ENCODE results near the gene TMEM182. TPM values are rescaled to one million over a fixed set of nuclear protein-coding genes. Genes with fewer than 3 reads are reported as not detected.

TMEM182 gene
- total and polyA plus RNA-seq, 9 of the 15 experiments (the other 6 are each of a cell fraction or from before 2014, with no cell fraction given), result 5.2 to 11.4 (median 7.5) TPM

Other genes starting within 250 kb of the TMEM182 start
- 1.6 and 2.5 TPM in 2 replicates for gene SLC9A2, start 142.5 kb upstream of the TMEM182 start, total RNA-seq (2014; rRNA removed)
- 2.7 and 2.8 TPM in 2 replicates for gene SLC9A2, start 142.5 kb upstream of the TMEM182 start, total RNA-seq (2014; rRNA removed; fragmentation: Illumina TruSeq; extraction: Trizol)
- gene SLC9A2, start 142.5 kb upstream of the TMEM182 start, total RNA-seq (2015; rRNA removed; fragmentation: Illumina TruSeq; extraction: Trizol), result 3.3 and 3.8 TPM in 2 replicates
- gene SLC9A2, start 142.5 kb upstream of the TMEM182 start, total RNA-seq (2021), result 1.4 and 1.6 TPM in 2 replicates
- gene SLC9A2, start 142.5 kb upstream of the TMEM182 start, polyA plus RNA-seq (2011; rRNA removed), result 1.3 and 2.3 TPM in 2 replicates
- 0.91 and 1.6 TPM in 2 replicates for gene SLC9A2, start 142.5 kb upstream of the TMEM182 start, polyA plus RNA-seq (2014; fragmentation: Illumina TruSeq; extraction: Trizol)
- under 1 TPM; 0.45 to 0.57 TPM for gene SLC9A2, start 142.5 kb upstream of the TMEM182 start, polyA plus RNA-seq (2014; fragmentation: Nextera tagmentation; extraction: Ambion mirVana)
- gene SLC9A2, start 142.5 kb upstream of the TMEM182 start, polyA plus RNA-seq (2014; rRNA removed), result 0.97 and 1.9 TPM in 2 replicates

Measured in K562 (cell line).